WTC11 (cell line): ENCODE results near the gene ZNF565.

ENCODE experiments used
- ATF1 ChIP-seq: sonication (generic); formaldehyde crosslinking; IDR thresholded peaks from 2 replicates; pipeline ENCODE4 v1.8.1; 2023; ENCODE audit warnings: mild to moderate bottlenecking, moderate library complexity, missing genetic modification reagents
- CREM ChIP-seq: sonication (generic); formaldehyde crosslinking; IDR thresholded peaks from 2 replicates; pipeline ENCODE4 v1.8.1; 2022; ENCODE audit warnings: mild to moderate bottlenecking, missing genetic modification reagents, moderate library complexity
- ELF4 ChIP-seq: sonication (generic); formaldehyde crosslinking; IDR thresholded peaks from 2 replicates; pipeline ENCODE4 v1.8.1; 2022; ENCODE audit warnings: low read depth, mild to moderate bottlenecking, moderate library complexity, missing genetic modification reagents
- ESRRA ChIP-seq: sonication (generic); formaldehyde crosslinking; IDR thresholded peaks from 2 replicates; pipeline ENCODE4 v1.8.1; 2022; ENCODE audit warnings: mild to moderate bottlenecking, missing genetic modification reagents, borderline replicate concordance
- JUN ChIP-seq: sonication (generic); formaldehyde crosslinking; IDR thresholded peaks from 2 replicates; pipeline ENCODE4 v1.8.0; 2023; ENCODE audit warnings: mild to moderate bottlenecking, missing genetic modification reagents
- SMAD4 ChIP-seq: sonication (generic); formaldehyde crosslinking; IDR thresholded peaks from 2 replicates; pipeline ENCODE4 v1.8.0; 2022; ENCODE audit warnings: mild to moderate bottlenecking, missing genetic modification reagents
- ZBTB21 ChIP-seq: sonication (generic); formaldehyde crosslinking; IDR thresholded peaks from 2 replicates; pipeline ENCODE4 v1.8.1; 2023; ENCODE audit warnings: mild to moderate bottlenecking, missing genetic modification reagents, borderline replicate concordance
- ZNF138 ChIP-seq: sonication (generic); formaldehyde crosslinking; conservative IDR thresholded peaks from 2 replicates; pipeline ENCODE4 v1.8.1; 2022; ENCODE audit warnings: mild to moderate bottlenecking, moderate library complexity, missing genetic modification reagents
- ZNF263 ChIP-seq: sonication (generic); formaldehyde crosslinking; IDR thresholded peaks from 2 replicates; pipeline ENCODE4 v1.8.1; 2022; ENCODE audit warnings: low read depth, mild to moderate bottlenecking, moderate library complexity, missing genetic modification reagents
- ZNF317 ChIP-seq: sonication (generic); formaldehyde crosslinking; IDR thresholded peaks from 2 replicates; pipeline ENCODE4 v1.8.1; 2023; ENCODE audit warnings: low read depth, mild to moderate bottlenecking, moderate library complexity, missing genetic modification reagents, borderline replicate concordance
- TF ChIP-seq, protein P1 (sequence below): sonication (generic); formaldehyde crosslinking; conservative IDR thresholded peaks from 2 replicates; pipeline ENCODE4 v1.8.1; 2022; ENCODE audit warnings: mild to moderate bottlenecking, missing genetic modification reagents
- TF ChIP-seq, protein P2 (sequence below): fragments of 200-600 bp; IDR thresholded peaks from 2 replicates; pipeline ENCODE4 v1.8.0; 2022; ENCODE audit warnings: antibody characterized with exemption
- TF ChIP-seq, protein P3 (sequence below): sonication (generic); formaldehyde crosslinking; IDR thresholded peaks from 2 replicates; pipeline ENCODE4 v1.8.0; 2023; ENCODE audit warnings: missing genetic modification reagents
- TF ChIP-seq, protein P4 (sequence below): sonication (generic); formaldehyde crosslinking; IDR thresholded peaks from 2 replicates; pipeline ENCODE4 v1.8.1; 2022; ENCODE audit warnings: low read depth, mild to moderate bottlenecking, moderate library complexity, missing genetic modification reagents, borderline replicate concordance

DNA sequence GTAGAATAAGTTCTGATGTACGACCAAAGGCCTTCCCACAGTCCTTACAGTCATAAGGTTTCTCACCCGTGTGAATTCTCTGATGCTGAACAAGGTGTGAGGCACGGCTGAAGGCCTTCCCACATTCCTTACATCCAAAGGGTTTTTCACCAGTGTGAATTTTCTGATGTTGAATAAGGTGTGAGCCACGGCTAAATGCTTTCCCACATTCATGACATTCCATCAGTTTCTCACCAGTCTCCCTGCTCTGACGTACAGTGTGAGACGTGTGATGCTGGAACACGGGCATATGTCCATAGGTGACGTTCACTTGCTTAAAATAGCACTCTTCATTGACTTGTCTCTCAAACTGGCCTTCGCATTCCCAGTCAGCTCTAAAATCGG is 31.2 kb downstream of the ZNF565 start:
- TF ChIP-seq, protein P1, sequence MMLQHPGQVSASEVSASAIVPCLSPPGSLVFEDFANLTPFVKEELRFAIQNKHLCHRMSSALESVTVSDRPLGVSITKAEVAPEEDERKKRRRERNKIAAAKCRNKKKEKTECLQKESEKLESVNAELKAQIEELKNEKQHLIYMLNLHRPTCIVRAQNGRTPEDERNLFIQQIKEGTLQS (CRISPR knock-in tag) = no peak
- TF ChIP-seq CREM (no peak), ZBTB21 (CRISPR knock-in tag) (no peak), ZNF138 (CRISPR knock-in tag) (no peak), ESRRA (CRISPR knock-in tag) (no peak), ATF1 (CRISPR knock-in tag) (no peak), ZNF263 (CRISPR knock-in tag) (no peak), SMAD4 (CRISPR knock-in tag) (no peak), ELF4 (no peak), JUN (CRISPR knock-in tag) (no peak), ZNF317 (no peak)
- TF ChIP-seq, protein P2, sequence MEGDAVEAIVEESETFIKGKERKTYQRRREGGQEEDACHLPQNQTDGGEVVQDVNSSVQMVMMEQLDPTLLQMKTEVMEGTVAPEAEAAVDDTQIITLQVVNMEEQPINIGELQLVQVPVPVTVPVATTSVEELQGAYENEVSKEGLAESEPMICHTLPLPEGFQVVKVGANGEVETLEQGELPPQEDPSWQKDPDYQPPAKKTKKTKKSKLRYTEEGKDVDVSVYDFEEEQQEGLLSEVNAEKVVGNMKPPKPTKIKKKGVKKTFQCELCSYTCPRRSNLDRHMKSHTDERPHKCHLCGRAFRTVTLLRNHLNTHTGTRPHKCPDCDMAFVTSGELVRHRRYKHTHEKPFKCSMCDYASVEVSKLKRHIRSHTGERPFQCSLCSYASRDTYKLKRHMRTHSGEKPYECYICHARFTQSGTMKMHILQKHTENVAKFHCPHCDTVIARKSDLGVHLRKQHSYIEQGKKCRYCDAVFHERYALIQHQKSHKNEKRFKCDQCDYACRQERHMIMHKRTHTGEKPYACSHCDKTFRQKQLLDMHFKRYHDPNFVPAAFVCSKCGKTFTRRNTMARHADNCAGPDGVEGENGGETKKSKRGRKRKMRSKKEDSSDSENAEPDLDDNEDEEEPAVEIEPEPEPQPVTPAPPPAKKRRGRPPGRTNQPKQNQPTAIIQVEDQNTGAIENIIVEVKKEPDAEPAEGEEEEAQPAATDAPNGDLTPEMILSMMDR = no peak
- TF ChIP-seq, protein P3, sequence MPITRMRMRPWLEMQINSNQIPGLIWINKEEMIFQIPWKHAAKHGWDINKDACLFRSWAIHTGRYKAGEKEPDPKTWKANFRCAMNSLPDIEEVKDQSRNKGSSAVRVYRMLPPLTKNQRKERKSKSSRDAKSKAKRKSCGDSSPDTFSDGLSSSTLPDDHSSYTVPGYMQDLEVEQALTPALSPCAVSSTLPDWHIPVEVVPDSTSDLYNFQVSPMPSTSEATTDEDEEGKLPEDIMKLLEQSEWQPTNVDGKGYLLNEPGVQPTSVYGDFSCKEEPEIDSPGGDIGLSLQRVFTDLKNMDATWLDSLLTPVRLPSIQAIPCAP (CRISPR knock-in tag) = no peak
- TF ChIP-seq, protein P4, sequence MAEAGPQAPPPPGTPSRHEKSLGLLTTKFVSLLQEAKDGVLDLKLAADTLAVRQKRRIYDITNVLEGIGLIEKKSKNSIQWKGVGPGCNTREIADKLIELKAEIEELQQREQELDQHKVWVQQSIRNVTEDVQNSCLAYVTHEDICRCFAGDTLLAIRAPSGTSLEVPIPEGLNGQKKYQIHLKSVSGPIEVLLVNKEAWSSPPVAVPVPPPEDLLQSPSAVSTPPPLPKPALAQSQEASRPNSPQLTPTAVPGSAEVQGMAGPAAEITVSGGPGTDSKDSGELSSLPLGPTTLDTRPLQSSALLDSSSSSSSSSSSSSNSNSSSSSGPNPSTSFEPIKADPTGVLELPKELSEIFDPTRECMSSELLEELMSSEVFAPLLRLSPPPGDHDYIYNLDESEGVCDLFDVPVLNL (CRISPR knock-in tag) = no peak
